GM23248 (cell line): ENCODE results near the gene RARS2.

ENCODE experiments used
- EZH2 ChIP-seq: fragments of 200-600 bp; sonication (generic); IDR thresholded peaks from 2 replicates; pipeline ENCODE4 v1.6.1; 2018; ENCODE audit warnings: antibody characterized with exemption, mild to moderate bottlenecking; ENCODE audit not compliant: insufficient read depth, poor library complexity, severe bottlenecking
- EZH2phosphoT487 ChIP-seq: fragments of 200-600 bp; sonication (generic); IDR thresholded peaks from 2 replicates; pipeline ENCODE4 v1.6.1; 2018; ENCODE audit warnings: antibody characterized with exemption, moderate library complexity, mild to moderate bottlenecking, low read depth; ENCODE audit not compliant: insufficient read depth

- TF ChIP-seq EZH2phosphoT487 (no peak), EZH2 (no peak)
Measured at GRCh38 chr6:87498048-87498447, 91.7 kb downstream of the RARS2 start.
